Measurements from ENCODE around the gene SRP14.
"Not testable (repeated sequence)": the region's sequence is repeated elsewhere in the genome, so short reads cannot be mapped to it uniquely, and the experiment has no call there.

Gene SRP14

GRCh38 chr15:40050788-40051470 lies 11.9 kb upstream of the SRP14 start:
- DNase-seq (ENCODE audit: low spot score): no peak

- no peak for DNase-seq (ENCODE audit: low spot score)
Measured at GRCh38 chr15:40048926-40049475, 10.0 kb upstream of the SRP14 start.

GRCh38 chr15:40048211-40048792 lies 9.3 kb upstream of the SRP14 start:
- no peak for DNase-seq (ENCODE audit: low spot score)

- DNase-seq (ENCODE audit: low spot score): peak; percentile 57
Measured at GRCh38 chr15:40047415-40048210, 8.6 kb upstream of the SRP14 start.

GRCh38 chr15:40046721-40047414 lies 7.9 kb upstream of the SRP14 start:
- peak; percentile 75 for DNase-seq (ENCODE audit: low spot score)

- no peak for DNase-seq (ENCODE audit: low spot score)
Measured at GRCh38 chr15:40045572-40046217, 6.7 kb upstream of the SRP14 start.

- DNase-seq (ENCODE audit: low spot score): peak; percentile 92
Measured at GRCh38 chr15:40044717-40045571, 6.0 kb upstream of the SRP14 start.

GRCh38 chr15:40043927-40044716 lies 5.1 kb upstream of the SRP14 start:
- no peak for DNase-seq (ENCODE audit: low spot score)

- DNase-seq (ENCODE audit: low spot score): no peak
Measured at GRCh38 chr15:40042791-40043320, 3.9 kb upstream of the SRP14 start.

GRCh38 chr15:40040770-40041169 lies 1.8 kb upstream of the SRP14 start:
- no peak for DNase-seq (ENCODE audit: low spot score)

- DNase-seq (ENCODE audit: low spot score): no peak
Measured at GRCh38 chr15:40040293-40040635, 1.3 kb upstream of the SRP14 start.

- no peak for DNase-seq (ENCODE audit: low spot score)
Measured at GRCh38 chr15:40038275-40038637, 725 bp downstream of the SRP14 start.

GRCh38 chr15:40037721-40038120 lies 1.3 kb downstream of the SRP14 start:
- no peak for DNase-seq (ENCODE audit: low spot score)

- DNase-seq (ENCODE audit: low spot score): not testable (repeated sequence)
Measured at GRCh38 chr15:40035182-40035581, 3.8 kb downstream of the SRP14 start.

GRCh38 chr15:40034186-40034946 lies 4.6 kb downstream of the SRP14 start:
- DNase-seq (ENCODE audit: low spot score): no peak

GRCh38 chr15:40032125-40032839 lies 6.7 kb downstream of the SRP14 start:
- no peak for DNase-seq (ENCODE audit: low spot score)

GRCh38 chr15:40031300-40031699 lies 7.7 kb downstream of the SRP14 start:
- DNase-seq (ENCODE audit: low spot score): no peak
